ENCODE results near the gene AFG3L2.

DNA sequence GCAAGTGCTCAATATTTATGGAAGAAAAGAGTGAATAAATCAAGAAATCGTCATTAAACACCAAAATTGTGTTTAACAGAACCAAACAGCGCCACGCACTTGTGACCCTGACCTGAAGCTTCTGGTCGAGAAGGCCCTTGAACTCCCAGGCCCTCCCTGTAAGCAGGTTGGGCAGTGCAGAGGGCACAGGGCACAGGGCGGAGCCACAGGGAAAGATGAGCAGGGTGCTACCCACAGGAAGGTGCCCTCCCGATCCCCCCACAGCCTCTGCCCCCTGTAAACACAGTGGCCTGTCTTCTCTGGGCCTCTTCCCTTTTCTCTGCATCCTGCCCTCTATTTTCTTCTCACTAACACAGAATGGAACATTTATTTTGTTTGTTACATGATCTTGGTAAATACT is 85.9 kb downstream of the AFG3L2 start:
- TF ChIP-seq, protein P1, sequence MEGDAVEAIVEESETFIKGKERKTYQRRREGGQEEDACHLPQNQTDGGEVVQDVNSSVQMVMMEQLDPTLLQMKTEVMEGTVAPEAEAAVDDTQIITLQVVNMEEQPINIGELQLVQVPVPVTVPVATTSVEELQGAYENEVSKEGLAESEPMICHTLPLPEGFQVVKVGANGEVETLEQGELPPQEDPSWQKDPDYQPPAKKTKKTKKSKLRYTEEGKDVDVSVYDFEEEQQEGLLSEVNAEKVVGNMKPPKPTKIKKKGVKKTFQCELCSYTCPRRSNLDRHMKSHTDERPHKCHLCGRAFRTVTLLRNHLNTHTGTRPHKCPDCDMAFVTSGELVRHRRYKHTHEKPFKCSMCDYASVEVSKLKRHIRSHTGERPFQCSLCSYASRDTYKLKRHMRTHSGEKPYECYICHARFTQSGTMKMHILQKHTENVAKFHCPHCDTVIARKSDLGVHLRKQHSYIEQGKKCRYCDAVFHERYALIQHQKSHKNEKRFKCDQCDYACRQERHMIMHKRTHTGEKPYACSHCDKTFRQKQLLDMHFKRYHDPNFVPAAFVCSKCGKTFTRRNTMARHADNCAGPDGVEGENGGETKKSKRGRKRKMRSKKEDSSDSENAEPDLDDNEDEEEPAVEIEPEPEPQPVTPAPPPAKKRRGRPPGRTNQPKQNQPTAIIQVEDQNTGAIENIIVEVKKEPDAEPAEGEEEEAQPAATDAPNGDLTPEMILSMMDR (IDR thresholded peaks at IDR 0.05): no peak
- no peak for TF ChIP-seq POLR2A (IDR thresholded peaks at IDR 0.05)
